ENCODE data around the gene GPR171. TPM values are rescaled to one million over a fixed set of nuclear protein-coding genes. Genes with fewer than 3 reads are reported as not detected.

GPR171 gene
- total and polyA plus RNA-seq, 2 donors (not counting 1 experiment from before 2014, with no cell fraction given), result 0.75 to 1.1 TPM

GRCh38 chr3:151227807-151228665 is 25.0 kb upstream of the GPR171 start:
- no peak overlapping the region for H3K9ac ChIP-seq (ENCODE audit: low read length)
- peaks cover 39 to 40% of the 10 kb centered on the region in 2 donors for H3K4me1 ChIP-seq (ENCODE audit: control insufficient read depth in 2 of 2, insufficient read depth in 2 of 2, low read length in 2 of 2)
- no peaks in the 10 kb centered on the region for H3K27me3 ChIP-seq (replicated peaks in 1 of 4; ENCODE audit: control extremely low read depth in 1 of 4, control insufficient read depth in 3 of 4, insufficient read depth in 4 of 4, low read length in 3 of 4)
- H3K4me1 Mint-ChIP-seq, result peaks cover 39% of the 10 kb centered on the region
- peak; percentile 90 for DNase-seq
- ChIA-PET POLR2A (interaction anchor here (1.3 to 4.3 kb wide), 2 partner anchors 38 to 51 kb away, joined by 3 to 52 read pairs; partner anchors contain the start of gene P2RY14), CTCF (interaction anchor here (0.5 to 12.2 kb wide), 41 partner anchors 8 to 1047 kb away, joined by 3 to 460 read pairs (median 5); partner anchors contain the start of gene P2RY14)
- H2AFZ ChIP-seq (ENCODE audit: insufficient read depth, low read depth, low read length, poor library complexity, severe bottlenecking), result no peak overlapping the region
- no peak overlapping the region for H3K4me3 ChIP-seq (ENCODE audit: control extremely low read depth in 1 of 5, extremely low read depth in 1 of 5, insufficient read depth in 1 of 5, low read depth in 2 of 5, low read length in 4 of 5)
- H3K9me3 Mint-ChIP-seq (ENCODE audit: insufficient read depth), result no peaks in the 10 kb centered on the region
- peak overlapping the region; percentile 25 to 58 for H3K27ac ChIP-seq (ENCODE audit: low read length in 2 of 2)
- peaks cover 0 to 5% of the 10 kb centered on the region in 2 experiments for H3K36me3 ChIP-seq (replicated peaks in 1 of 2; ENCODE audit: control extremely low read depth in 1 of 2, control insufficient read depth in 1 of 2, extremely low read depth in 1 of 2, insufficient read depth in 2 of 2, low read length in 1 of 2)
- no peak overlapping the region for H3K4me3 Mint-ChIP-seq
- peak; percentile 85 for ATAC-seq (ENCODE audit: low read depth)
- 71% methylated on average over 5 of the region's 9 CpGs for WGBS (ENCODE audit: insufficient coverage)
- peak overlapping the region; percentile 22 for H3K4me2 ChIP-seq (replicated peaks; ENCODE audit: low read depth, low read length, poor library complexity, severe bottlenecking)
- H3K27ac Mint-ChIP-seq, result peak overlapping the region; percentile 86
- H3K79me2 ChIP-seq (ENCODE audit: control insufficient read depth, insufficient read depth, low read length), result peaks cover 14% of the 10 kb centered on the region
- intact Hi-C loops (cut with micrococcal nuclease), result loop anchor here (1.0 to 2.0 kb wide), 6 partner anchors 50 to 691 kb away; partner anchors contain the start of gene P2RY14
- peak; percentile 91 for TF ChIP-seq CTCF (IDR thresholded peaks at IDR 0.05)
- no peak for TF ChIP-seq EZH2 (IDR thresholded peaks at IDR 0.05; ENCODE audit: borderline replicate concordance, insufficient read depth, low read depth, low read length, poor library complexity, severe bottlenecking)
- no peaks in the 10 kb centered on the region for H3K27me3 Mint-ChIP-seq
- H3K9me3 ChIP-seq (ENCODE audit: control extremely low read depth in 1 of 3, control insufficient read depth in 2 of 3, insufficient read depth in 1 of 3, low read length in 2 of 3), result no peaks in the 10 kb centered on the region
- H4K20me1 ChIP-seq (ENCODE audit: control insufficient read depth, insufficient read depth, low read length, poor library complexity, severe bottlenecking), result no peaks in the 10 kb centered on the region
